OCI-LY1 (cell line): ENCODE results near the gene THUMPD2.

Experiments used
- CTCF ChIP-seq: fragments of 200-600 bp; sonication (generic), shearing (Covaris generic); IDR thresholded peaks from 2 replicates; pipeline ENCODE4 v1.5.1; 2017; ENCODE audit warnings: mild to moderate bottlenecking, antibody characterized with exemption, low read length, moderate library complexity, mixed read lengths
- EZH2 ChIP-seq: fragments of 200-600 bp; sonication (generic), shearing (Covaris generic); IDR thresholded peaks from 2 replicates; pipeline ENCODE4 v1.8.0; 2017; ENCODE audit warnings: borderline replicate concordance, mixed run types, mild to moderate bottlenecking, antibody characterized with exemption, low read length, moderate library complexity, mixed read lengths

DNA sequence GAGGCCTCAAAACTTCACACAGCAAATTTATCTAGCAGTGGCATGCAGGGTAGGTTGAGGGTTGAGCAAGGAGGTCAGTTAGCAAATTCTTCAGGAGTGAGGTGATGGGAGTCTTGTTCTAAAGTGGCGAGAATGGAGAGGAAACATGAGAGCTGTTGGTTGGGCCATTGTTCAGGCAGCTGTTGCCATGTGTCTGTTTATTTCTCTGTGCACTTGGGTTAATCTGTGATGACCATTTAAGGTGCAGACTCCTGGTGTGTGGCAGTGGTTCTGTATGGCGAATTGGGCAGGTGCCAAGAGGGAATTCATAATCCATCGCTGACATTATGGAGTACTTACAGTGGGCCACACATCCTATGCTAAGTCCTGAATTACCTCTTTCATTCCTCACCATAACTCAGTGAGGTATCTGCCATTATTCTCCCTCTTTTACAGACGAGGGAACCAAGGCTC lies 82.9 kb downstream of the THUMPD2 start:
- TF ChIP-seq CTCF (no peak), EZH2 (no peak)
